ENCODE measurements around the gene RASIP1. TPM values are rescaled to one million over a fixed set of nuclear protein-coding genes. Genes with fewer than 3 reads are reported as not detected.
A peak's percentile ranks its signal among the peaks of the same experiment; 100 is the strongest.
"Not testable (repeated sequence)": the region's sequence is repeated elsewhere in the genome, so short reads cannot be mapped to it uniquely, and the experiment has no call there.

The RASIP1 gene
- polyA plus RNA-seq, 4 donors: 1.3 to 13.5 (median 4.1) TPM

DNA sequence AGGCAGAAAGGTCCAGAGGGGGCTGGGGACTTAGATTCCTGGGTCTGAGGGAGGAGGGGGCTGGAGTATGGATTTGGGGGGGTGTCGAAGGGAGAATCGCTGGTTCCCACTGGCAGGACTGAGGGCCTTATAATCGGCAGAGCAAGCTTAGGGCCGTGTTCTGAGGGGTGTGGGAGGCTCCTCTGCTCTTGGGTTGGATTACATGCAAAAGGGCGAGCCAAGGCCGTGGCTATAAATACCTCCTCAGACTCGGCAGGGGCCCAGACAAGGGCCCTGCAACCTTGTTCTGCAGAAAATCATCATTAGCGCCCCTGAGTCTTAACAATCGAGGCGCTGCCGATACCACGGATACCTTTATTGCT lies 20.2 kb downstream of the RASIP1 start:
- H3K4me3 ChIP-seq (ENCODE audit: low read depth in 1 of 3, low read length in 3 of 3): peak overlapping the region in 1 of 3 donors; percentile 56
- FAIRE-seq: no peak
- no peak for DNase-seq
- H3K9me3 ChIP-seq (ENCODE audit: control insufficient read depth in 2 of 2, insufficient read depth in 1 of 2, low read depth in 1 of 2, low read length in 1 of 2): peaks cover 0 to 6% of the 10 kb centered on the region in 2 donors
- peaks cover 0 to 41% (median 5%) of the 10 kb centered on the region in 3 donors for H3K4me1 ChIP-seq (ENCODE audit: control insufficient read depth in 3 of 3, insufficient read depth in 2 of 3, low read depth in 1 of 3, low read length in 2 of 3)
- 9 to 24% (median 19%) methylated on average over 12 of the region's 12 CpGs for WGBS, 3 donors
- no peaks in the 10 kb centered on the region for H3K27me3 ChIP-seq (ENCODE audit: control insufficient read depth in 3 of 3, insufficient read depth in 3 of 3, low read length in 3 of 3)
- peak overlapping the region in 2 of 3 donors; percentile 84 to 86 for H3K27ac ChIP-seq (ENCODE audit: low read depth in 1 of 3, low read length in 2 of 3)
- peaks cover 0 to 8% (median 0%) of the 10 kb centered on the region in 3 donors for H3K36me3 ChIP-seq (ENCODE audit: control insufficient read depth in 3 of 3, insufficient read depth in 2 of 3, low read depth in 1 of 3, low read length in 3 of 3)

DNA sequence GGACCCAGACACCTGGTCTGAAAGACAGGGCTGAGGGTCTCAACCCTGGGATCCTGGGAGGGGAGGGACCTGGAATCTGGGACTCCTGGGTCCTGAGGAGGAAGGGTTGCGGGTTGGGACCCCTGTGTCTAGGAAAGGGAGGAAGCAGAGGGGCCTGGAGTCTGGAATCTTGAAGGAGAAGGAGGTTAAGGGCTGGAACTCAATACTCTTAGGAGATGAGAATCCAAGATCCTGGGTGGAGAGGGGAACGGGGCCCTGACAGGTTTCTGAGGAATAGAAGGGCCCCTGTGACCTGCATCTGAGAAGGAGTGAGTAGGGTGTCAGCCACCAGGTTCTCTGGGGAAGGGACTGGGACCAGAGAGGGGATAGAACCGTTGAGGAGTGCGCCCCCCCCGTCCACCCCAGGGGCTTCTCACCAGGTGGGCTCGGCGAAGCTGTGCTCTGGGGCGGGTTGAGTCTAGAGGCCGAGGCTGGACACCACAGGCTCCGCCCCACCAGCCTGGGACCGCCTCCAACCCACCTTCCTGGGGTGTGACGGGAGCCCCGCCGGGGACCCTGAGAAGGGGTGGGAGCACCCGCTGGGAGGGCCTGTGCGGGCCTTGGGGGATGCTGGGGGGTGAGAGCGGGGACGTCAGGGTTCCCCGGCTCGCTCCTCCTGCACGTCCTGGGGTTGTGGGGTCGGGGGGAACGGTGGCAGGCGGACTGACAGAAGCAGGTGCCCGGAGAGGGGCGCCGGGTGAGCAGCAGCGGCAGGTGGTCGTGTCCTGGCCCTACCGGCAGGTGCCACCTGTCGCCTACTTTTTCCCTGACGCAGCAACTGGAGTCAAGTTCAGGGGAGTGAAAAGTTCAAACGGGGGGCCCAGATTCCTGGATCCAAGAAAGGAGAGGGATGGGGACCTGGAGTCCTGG lies 20.9 kb downstream of the RASIP1 start, which contains the start of gene MAMSTR:
MAMSTR (minus strand) TSS at position 463 of the 909 bp plus-strand sequence. CDS start 694 bp downstream, outside the sequence.
- FAIRE-seq (no peak), DNase-seq (peak in 1 of 2 donors; percentile 54)
- Histone ChIP-seq H3K27ac (ENCODE audit: low read depth in 1 of 3, low read length in 2 of 3) (peak within 1 kb of the TSS in 2 of 3 donors; percentile 84 to 86), H3K27me3 (ENCODE audit: control insufficient read depth in 3 of 3, insufficient read depth in 3 of 3, low read length in 3 of 3) (no peaks in the 10 kb centered on the region), H3K36me3 (ENCODE audit: control insufficient read depth in 3 of 3, insufficient read depth in 2 of 3, low read depth in 1 of 3, low read length in 3 of 3) (peaks cover 0 to 12% (median 0%) of the 10 kb centered on the region in 3 donors), H3K4me1 (ENCODE audit: control insufficient read depth in 3 of 3, insufficient read depth in 2 of 3, low read depth in 1 of 3, low read length in 2 of 3) (peaks cover 0 to 47% (median 8%) of the 10 kb centered on the region in 3 donors), H3K4me3 (ENCODE audit: low read depth in 1 of 3, low read length in 3 of 3) (peak within 1 kb of the TSS in 1 of 3 donors; percentile 56), H3K9me3 (ENCODE audit: control insufficient read depth in 2 of 2, insufficient read depth in 1 of 2, low read depth in 1 of 2, low read length in 1 of 2) (no peaks in the 10 kb centered on the region)
- WGBS, 3 donors: 60 to 72% (median 66%) methylated on average over 30 to 33 of the region's 33 CpGs

DNA sequence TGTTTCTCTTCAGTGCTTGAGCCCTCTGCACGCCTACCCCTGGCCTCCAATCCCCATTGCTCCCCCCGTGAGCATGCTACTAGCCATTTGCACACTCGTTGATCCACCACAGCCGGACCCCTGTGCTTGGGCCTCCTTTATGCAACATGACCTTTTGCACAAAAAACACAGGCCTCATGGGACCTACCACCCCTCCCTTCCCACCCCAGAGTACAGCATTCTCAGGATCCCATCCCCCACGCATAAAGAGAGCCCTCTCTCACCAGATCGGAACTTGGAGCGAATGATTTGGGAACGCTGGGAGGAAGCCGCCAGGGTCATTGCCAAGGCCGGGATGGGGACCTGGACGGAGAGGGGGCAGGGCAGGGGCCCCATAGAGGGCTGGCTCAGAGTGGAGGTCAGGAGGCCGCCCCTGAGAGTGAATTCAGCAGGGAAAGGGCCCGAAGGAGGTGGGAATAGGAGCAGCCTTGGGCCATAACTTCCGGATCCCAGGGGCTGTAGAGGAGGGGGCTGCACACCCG lies 21.6 kb downstream of the RASIP1 start:
- no peaks in the 10 kb centered on the region for H3K9me3 ChIP-seq (ENCODE audit: control insufficient read depth in 2 of 2, insufficient read depth in 1 of 2, low read depth in 1 of 2, low read length in 1 of 2)
- 63 to 81% (median 76%) methylated on average over 15 of the region's 15 CpGs for WGBS, 3 donors
- no peaks in the 10 kb centered on the region for H3K27me3 ChIP-seq (ENCODE audit: control insufficient read depth in 3 of 3, insufficient read depth in 3 of 3, low read length in 3 of 3)
- peak overlapping the region in 1 of 3 donors; percentile 56 for H3K4me3 ChIP-seq (ENCODE audit: low read depth in 1 of 3, low read length in 3 of 3)
- peak overlapping the region in 1 of 3 donors; percentile 86 for H3K27ac ChIP-seq (ENCODE audit: low read depth in 1 of 3, low read length in 2 of 3)
- peaks cover 0 to 7% (median 0%) of the 10 kb centered on the region in 3 donors for H3K36me3 ChIP-seq (ENCODE audit: control insufficient read depth in 3 of 3, insufficient read depth in 2 of 3, low read depth in 1 of 3, low read length in 3 of 3)
- H3K4me1 ChIP-seq (ENCODE audit: control insufficient read depth in 3 of 3, insufficient read depth in 2 of 3, low read depth in 1 of 3, low read length in 2 of 3): peaks cover 0 to 48% (median 8%) of the 10 kb centered on the region in 3 donors
- no peak for FAIRE-seq
- no peak for DNase-seq

DNA sequence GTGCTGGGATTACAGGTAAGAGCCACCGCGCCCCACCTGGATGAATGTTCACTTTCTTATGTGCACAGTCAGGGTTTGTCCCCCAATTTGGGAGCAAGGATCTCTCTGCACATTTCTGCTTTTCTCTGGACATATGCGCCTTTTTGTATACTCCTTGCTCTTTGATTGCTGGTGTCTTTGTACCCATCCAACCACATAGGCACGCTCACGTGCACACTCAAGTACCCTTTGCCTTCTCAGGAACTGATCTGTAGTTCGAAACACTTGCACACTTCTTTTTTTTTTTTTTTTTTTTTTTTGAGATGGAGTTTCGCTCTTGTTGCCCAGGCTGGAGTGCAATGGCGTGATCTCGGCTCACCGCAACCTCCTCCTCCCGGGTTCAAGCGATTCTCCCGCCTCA lies 22.3 kb downstream of the RASIP1 start:
- H3K27ac ChIP-seq (ENCODE audit: low read depth in 1 of 3, low read length in 2 of 3); H3K4me3 ChIP-seq (ENCODE audit: low read depth in 1 of 3, low read length in 3 of 3); H3K27me3 ChIP-seq (ENCODE audit: control insufficient read depth in 3 of 3, insufficient read depth in 3 of 3, low read length in 3 of 3); FAIRE-seq; H3K9me3 ChIP-seq (ENCODE audit: control insufficient read depth in 2 of 2, insufficient read depth in 1 of 2, low read depth in 1 of 2, low read length in 1 of 2); DNase-seq; H3K36me3 ChIP-seq (ENCODE audit: control insufficient read depth in 3 of 3, insufficient read depth in 2 of 3, low read depth in 1 of 3, low read length in 3 of 3): not testable (repeated sequence)
- H3K4me1 ChIP-seq (ENCODE audit: control insufficient read depth in 3 of 3, insufficient read depth in 2 of 3, low read depth in 1 of 3, low read length in 2 of 3): peaks cover 0 to 55% (median 12%) of the 10 kb centered on the region in 3 donors
- whole genome bisulfite sequencing, 3 donors: 90 to 95% (median 93%) methylated on average over 12 to 13 of the region's 13 CpGs

DNA sequence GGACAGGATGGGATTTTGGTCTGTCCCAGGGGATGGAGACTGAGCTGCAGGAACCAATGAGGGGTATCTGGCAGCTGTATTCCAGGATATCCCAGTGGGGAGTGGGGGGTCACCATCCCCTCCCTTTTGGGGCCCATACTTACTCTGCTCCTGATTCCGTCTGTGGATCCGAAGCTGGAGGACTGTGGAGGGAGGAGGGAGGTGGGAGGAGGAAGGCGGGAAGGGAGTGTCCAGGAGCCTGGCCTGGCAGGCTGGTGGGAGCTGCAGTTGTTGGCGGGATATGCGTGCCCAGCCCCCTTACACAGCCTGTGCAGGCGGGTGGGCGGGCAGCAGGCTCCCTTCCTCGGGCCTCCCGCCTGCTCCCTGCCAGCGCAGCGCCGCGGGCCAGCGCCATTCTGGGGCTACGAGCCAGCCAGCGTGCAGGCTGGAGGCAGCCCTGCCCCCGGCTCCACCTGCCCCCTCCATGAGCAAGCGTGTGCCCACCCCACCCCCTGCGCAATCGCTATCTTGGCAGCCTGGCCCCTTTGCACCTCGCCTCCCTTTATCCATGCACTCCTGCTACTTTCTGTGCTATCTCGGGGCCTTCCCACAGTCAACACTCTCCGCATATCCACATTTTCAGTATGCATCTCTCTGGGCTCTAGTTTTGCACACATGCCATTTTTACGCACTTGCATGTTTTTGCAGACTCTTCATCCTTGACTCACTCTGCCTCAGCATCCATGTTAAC lies 23.7 kb downstream of the RASIP1 start:
- Histone ChIP-seq H3K9me3 (ENCODE audit: control insufficient read depth in 2 of 2, insufficient read depth in 1 of 2, low read depth in 1 of 2, low read length in 1 of 2) (no peaks in the 10 kb centered on the region), H3K27me3 (ENCODE audit: control insufficient read depth in 3 of 3, insufficient read depth in 3 of 3, low read length in 3 of 3) (no peaks in the 10 kb centered on the region), H3K36me3 (ENCODE audit: control insufficient read depth in 3 of 3, insufficient read depth in 2 of 3, low read depth in 1 of 3, low read length in 3 of 3) (peaks cover 0 to 10% (median 0%) of the 10 kb centered on the region in 3 donors), H3K27ac (ENCODE audit: low read depth in 1 of 3, low read length in 2 of 3) (peak overlapping the region in 2 of 3 donors; percentile 33 to 97), H3K4me3 (ENCODE audit: low read depth in 1 of 3, low read length in 3 of 3) (peak overlapping the region in 1 of 3 donors; percentile 27), H3K4me1 (ENCODE audit: control insufficient read depth in 3 of 3, insufficient read depth in 2 of 3, low read depth in 1 of 3, low read length in 2 of 3) (peaks cover 0 to 61% (median 16%) of the 10 kb centered on the region in 3 donors)
- DNase-seq (peak; percentile 37 to 69), FAIRE-seq (no peak)
- 11 to 24% (median 19%) methylated on average over 12 to 24 of the region's 24 CpGs for WGBS, 3 donors

DNA sequence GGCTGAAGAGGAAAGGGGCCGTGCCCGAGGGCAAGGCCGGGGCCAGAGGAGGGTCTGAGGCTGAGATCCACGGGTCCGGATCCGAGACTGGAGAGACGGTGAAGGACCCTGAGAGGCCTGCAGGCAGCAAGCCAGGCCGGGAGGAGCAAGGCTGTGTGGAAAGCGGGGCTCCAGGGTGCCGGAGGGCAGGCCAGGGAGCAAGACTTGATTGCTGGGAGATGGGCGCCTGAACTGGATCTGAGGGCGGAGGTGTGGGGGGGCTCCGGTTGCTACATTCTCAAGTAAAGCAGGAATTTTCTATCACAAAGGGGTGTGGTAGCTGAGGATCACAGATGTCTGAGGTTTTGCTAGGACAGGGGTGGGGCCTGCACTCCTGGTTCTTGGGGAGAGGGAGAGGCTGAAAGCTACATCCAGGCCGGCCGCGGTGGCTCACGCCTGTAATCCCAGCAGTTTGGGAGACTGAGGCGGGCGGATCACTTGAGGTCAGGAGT lies 24.7 kb downstream of the RASIP1 start:
- DNase-seq: peak; percentile 53 to 70
- 13 to 41% (median 35%) methylated on average over 17 to 19 of the region's 19 CpGs for WGBS, 3 donors

DNA sequence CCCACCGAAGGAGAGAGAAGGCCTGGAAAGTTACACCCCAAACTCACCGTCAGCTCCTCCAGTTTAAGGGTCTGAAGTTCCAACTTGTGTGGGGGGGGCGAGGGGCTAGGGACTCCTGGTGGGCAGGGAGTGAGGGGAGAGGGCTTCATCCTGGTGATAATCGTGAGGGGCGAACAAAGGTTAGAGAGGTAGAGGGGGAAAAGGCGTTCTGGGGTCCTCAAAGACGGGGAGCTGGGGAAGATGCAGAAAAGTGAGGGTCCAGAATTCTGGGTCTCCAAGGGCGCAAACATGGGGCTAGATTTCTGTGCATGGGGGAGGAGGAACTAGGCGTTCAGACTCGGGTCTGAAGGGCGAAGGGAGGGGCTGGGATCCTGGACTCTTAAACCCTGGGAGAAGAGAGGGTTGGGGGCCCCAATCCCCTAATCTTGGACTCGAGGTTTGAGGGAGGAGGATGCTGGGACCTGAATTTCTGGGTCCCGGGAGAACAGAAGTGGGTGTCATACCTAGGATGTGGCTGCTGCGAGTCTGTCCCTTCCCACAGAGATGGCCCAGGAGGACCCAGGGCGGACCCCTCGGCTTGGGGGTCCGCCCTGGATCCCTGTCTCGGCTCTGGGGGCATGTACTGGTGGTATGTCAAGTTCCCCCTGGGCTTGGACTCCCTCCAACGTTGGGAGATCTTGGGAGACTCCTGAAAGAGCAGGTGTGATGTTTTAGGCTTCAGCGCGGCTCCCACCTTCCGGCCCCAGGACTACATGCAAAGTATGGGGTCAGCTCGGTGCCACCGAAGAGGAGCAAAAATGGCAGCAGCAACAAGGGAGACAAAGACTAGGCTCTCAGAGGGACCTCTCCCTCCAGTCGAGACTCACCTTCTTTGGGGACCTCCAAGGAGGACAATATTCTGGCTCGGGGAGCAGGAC lies 25.4 kb downstream of the RASIP1 start:
- 15 to 41% (median 23%) methylated on average over 26 of the region's 26 CpGs for WGBS, 3 donors

More for the DNA sequence above, 24.7 kb downstream of the RASIP1 start:
- Histone ChIP-seq H3K4me3 (ENCODE audit: low read depth in 1 of 3, low read length in 3 of 3) (peak overlapping the region in 2 of 3 donors; percentile 72 to 89), H3K4me1 (ENCODE audit: control insufficient read depth in 3 of 3, insufficient read depth in 2 of 3, low read depth in 1 of 3, low read length in 2 of 3) (peaks cover 0 to 61% (median 16%) of the 10 kb centered on the region in 3 donors), H3K9me3 (ENCODE audit: control insufficient read depth in 2 of 2, insufficient read depth in 1 of 2, low read depth in 1 of 2, low read length in 1 of 2) (peaks cover 0 to 5% of the 10 kb centered on the region in 2 donors), H3K27ac (ENCODE audit: low read depth in 1 of 3, low read length in 2 of 3) (peak overlapping the region; percentile 81 to 97 (median 86)), H3K27me3 (ENCODE audit: control insufficient read depth in 3 of 3, insufficient read depth in 3 of 3, low read length in 3 of 3) (no peaks in the 10 kb centered on the region), H3K36me3 (ENCODE audit: control insufficient read depth in 3 of 3, insufficient read depth in 2 of 3, low read depth in 1 of 3, low read length in 3 of 3) (peaks cover 0 to 14% (median 0%) of the 10 kb centered on the region in 3 donors)
- FAIRE-seq: no peak

More for the DNA sequence above, 25.4 kb downstream of the RASIP1 start:
- no peaks in the 10 kb centered on the region for H3K27me3 ChIP-seq (ENCODE audit: control insufficient read depth in 3 of 3, insufficient read depth in 3 of 3, low read length in 3 of 3)
- FAIRE-seq (no peak), DNase-seq (peak; percentile 88 to 90)
- peak overlapping the region; percentile 31 to 89 (median 72) for H3K4me3 ChIP-seq (ENCODE audit: low read depth in 1 of 3, low read length in 3 of 3)
- peaks cover 0 to 56% (median 16%) of the 10 kb centered on the region in 3 donors for H3K4me1 ChIP-seq (ENCODE audit: control insufficient read depth in 3 of 3, insufficient read depth in 2 of 3, low read depth in 1 of 3, low read length in 2 of 3)
- H3K27ac ChIP-seq (ENCODE audit: low read depth in 1 of 3, low read length in 2 of 3): peak overlapping the region; percentile 81 to 97 (median 86)
- peaks cover 0 to 5% of the 10 kb centered on the region in 2 donors for H3K9me3 ChIP-seq (ENCODE audit: control insufficient read depth in 2 of 2, insufficient read depth in 1 of 2, low read depth in 1 of 2, low read length in 1 of 2)
- peaks cover 0 to 16% (median 0%) of the 10 kb centered on the region in 3 donors for H3K36me3 ChIP-seq (ENCODE audit: control insufficient read depth in 3 of 3, insufficient read depth in 2 of 3, low read depth in 1 of 3, low read length in 3 of 3)
